Heart left ventricle (tissue), 16 donors: ENCODE measurements around the gene GJB5. TPM values are rescaled to one million over a fixed set of nuclear protein-coding genes. Genes with fewer than 3 reads are reported as not detected.

Experiments used
- ATAC-seq, 4 donors: fragments of 200-7000 bp; cut with Tn5 transposase; one replicate each; pipeline ENCODE4 v1.9.1; 2020 to 2022; ENCODE audit warnings: moderate library complexity in 4 of 4, mild to moderate bottlenecking in 3 of 4, moderate number of reproducible peaks in 1 of 4
- DNase-seq, 5 donors: peaks; one replicate each; pipeline ENCODE4 v3.0.0-alpha.2; 2020
- H3K27ac ChIP-seq, 12 donors: fragments of 200-600 bp; sonication (generic) in 4 of 12; one replicate each; pipeline versions ENCODE4 v1.5.0 to v1.8.0; 2016 to 2022; ENCODE audit warnings: mild to moderate bottlenecking in 2 of 12
- H3K27me3 ChIP-seq, 9 donors: fragments of 200-600 bp; sonication (generic) in 2 of 9; one replicate each; pipeline versions ENCODE4 v1.5.1 to v1.8.0; 2016 to 2022; ENCODE audit warnings: mild to moderate bottlenecking in 3 of 9
- H3K36me3 ChIP-seq, 9 donors: fragments of 200-600 bp; sonication (generic) in 2 of 9; one replicate each; pipeline versions ENCODE4 v1.5.0 to v1.8.0; 2018 to 2022; ENCODE audit warnings: mild to moderate bottlenecking in 2 of 9
- H3K4me1 ChIP-seq, 12 donors: fragments of 200-600 bp; sonication (generic) in 4 of 12; one replicate each; pipeline versions ENCODE4 v1.5.0 to v1.8.0; 2016 to 2022; ENCODE audit warnings: mild to moderate bottlenecking in 3 of 12
- H3K4me3 ChIP-seq, 12 donors: fragments of 200-600 bp; sonication (generic) in 4 of 12; one replicate each; pipeline versions ENCODE4 v1.5.0 to v1.8.0; 2017 to 2022; ENCODE audit warnings: mild to moderate bottlenecking in 9 of 12, moderate library complexity in 4 of 12
- H3K9me3 ChIP-seq, 12 donors: fragments of 200-600 bp; sonication (generic) in 4 of 12; one replicate each; pipeline versions ENCODE4 v1.5.0 to v1.8.0; 2016 to 2022; ENCODE audit warnings: mild to moderate bottlenecking in 1 of 12
- CTCF ChIP-seq, 12 donors: fragments of 200-600 bp; sonication (generic) in 4 of 12; IDR thresholded peaks; one replicate each; pipeline versions ENCODE4 v1.5.0 to v1.8.0; 2018 to 2022; ENCODE audit warnings: antibody characterized with exemption in 12 of 12, mild to moderate bottlenecking in 5 of 12
- POLR2A ChIP-seq, 2 donors: fragments of 450-650 bp; IDR thresholded peaks; one replicate each; pipeline ENCODE4 v1.6.1; 2017; ENCODE audit warnings: antibody characterized with exemption in 2 of 2, mild to moderate bottlenecking in 2 of 2, moderate library complexity in 2 of 2
- WGBS, 4 donors: extraction: QIAGEN DNeasy Blood & Tissue Kit in 2 of 4; methylation state at CpG; one replicate each; pipeline versions ENCODE4 v1.1.5 to v1.1.7; 2013 to 2018; 5-methylcytosine and 5-hydroxymethylcytosine counted together
- intact Hi-C, 10 donors: fragments of 100-400 bp; cut with DNase I; formaldehyde crosslinking; loops; one replicate each; pipeline versions ENCODE4 v1.11.1 to v1.14.2; 2022
- polyA plus RNA-seq, 2 donors: library from polyadenylated mRNA; stranded (reverse); fragments of 200-250 nt; gene quantifications; one replicate each; pipeline ENCODE4 v1.2.3, GENCODE V29; 2013
- total RNA-seq, 9 donors: library from RNA; depleted of rRNA in 2 of 9; stranded (reverse); fragments of >200 nt in 2 of 9; fragmentation: NEBNext Ultra II Directional in 3 of 9; extraction: Animal tissue kit (Norgen Biotek cat#: 25700) in 3 of 9; gene quantifications; one replicate each; pipeline versions ENCODE4 v1.1.0 to v1.2.4, GENCODE V29; 2016 to 2023
- donor health status: ischemic (EF 13 %, LVEDD 7.1; RV severe dilation, severe dysfunction).
- donor health status: healthy with polysubstance abuse.
- donor health status: DM: no; HTN: yes; CAD: no.
- donor health status: DM: no; HTN: no; CAD: no.
- donor health status: ischemic (EF 25% LVEDD 6.9; RV normal size, moderate dysfunction).
- donor health status: ischemic (EF 25% LVEDD 5.7; RV mildly dilated, moderate dysfunction).
- donor health status: healthy.
- donor health status: DM: yes; HTN: yes; CAD: no.
- donor health status: ischemic (EF 35%, LVEDD 5.7; RV mildly dilated, moderate dysfunction).
- donor health status: nonischemic (EF 11% LVEDD 7.7; RV severe dilation, severe dysfunction).
- donor health status: DM: yes; HTN: yes; CAD: no.
- donor health status: PGD.
- donor health status: ischemic (EF 29% LVEDD 5.4; RV normal size, mild dysfunction).
- donor health status: nonischemic (EF 23%, LVEDD 6.1; RV moderate dilation, normal function).

GJB5 gene
- total and polyA plus RNA-seq, 11 donors, result not detected

- Histone ChIP-seq H3K27ac (peak overlapping the region in 9 of 12 donors; percentile 78 to 96 (median 87)), H3K4me1 (peaks cover 0 to 37% (median 9%) of the 10 kb centered on the region in 12 donors), H3K36me3 (peaks cover 0 to 36% (median 13%) of the 10 kb centered on the region in 9 donors), H3K27me3 (peaks cover 0 to 7% (median 0%) of the 10 kb centered on the region in 9 donors), H3K9me3 (no peaks in the 10 kb centered on the region), H3K4me3 (peak overlapping the region; percentile 45 to 90 (median 66))
- ATAC-seq (no peak), DNase-seq (no peak)
- TF ChIP-seq POLR2A (IDR thresholded peaks at IDR 0.05) (no peak), CTCF (IDR thresholded peaks at IDR 0.05) (no peak)
- WGBS, 4 donors, result 80 to 91% (median 88%) methylated on average over 12 of the region's 12 CpGs
- intact Hi-C loops, result loop anchor here in 2 of 10 donors (5.0 kb wide), 2 partner anchors 38 to 43 kb away; no protein-coding TSS in a partner anchor
These were observed 39.9 kb downstream of the GJB5 start for GRCh38 chr1:34794790-34795180.

DNA sequence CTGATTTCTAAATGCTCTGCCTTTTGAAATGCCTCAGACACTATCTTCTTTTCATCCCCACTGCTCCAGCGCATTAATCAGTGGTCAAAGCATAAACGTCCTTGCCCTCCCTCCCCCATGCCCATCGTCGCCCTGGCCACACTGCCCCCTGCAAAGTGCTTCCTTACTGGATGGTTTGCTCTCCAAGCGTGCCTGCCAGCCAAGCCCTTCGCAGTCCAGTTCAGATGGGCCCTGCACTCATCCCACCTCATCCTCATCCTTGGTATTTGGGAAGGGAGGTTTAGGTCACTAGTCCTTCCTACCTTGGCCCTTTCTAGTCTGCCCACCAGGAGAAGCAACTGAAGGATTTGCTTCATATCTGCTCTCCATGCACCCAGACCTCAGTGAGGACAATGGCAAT lies 41.1 kb downstream of the GJB5 start:
- H3K4me3 ChIP-seq, result peak overlapping the region; percentile 45 to 90 (median 66)
- ATAC-seq (no peak), DNase-seq (no peak)
- WGBS, 4 donors, result 62 to 74% (median 71%) methylated on average over 6 of the region's 6 CpGs
- intact Hi-C loops, result loop anchor here in 2 of 10 donors (5.0 kb wide), 2 partner anchors 36 to 41 kb away; no protein-coding TSS in a partner anchor
- peaks cover 0 to 36% (median 13%) of the 10 kb centered on the region in 9 donors for H3K36me3 ChIP-seq
- TF ChIP-seq CTCF (IDR thresholded peaks at IDR 0.05) (no peak), POLR2A (IDR thresholded peaks at IDR 0.05) (no peak)
- H3K4me1 ChIP-seq, result peaks cover 0 to 33% (median 9%) of the 10 kb centered on the region in 12 donors
- peaks cover 0 to 7% (median 0%) of the 10 kb centered on the region in 9 donors for H3K27me3 ChIP-seq
- H3K9me3 ChIP-seq, result no peaks in the 10 kb centered on the region
- H3K27ac ChIP-seq, result peak overlapping the region in 8 of 12 donors; percentile 34 to 96 (median 86)

GRCh38 chr1:34796990-34797389 lies 42.1 kb downstream of the GJB5 start:
- Histone ChIP-seq H3K36me3 (peaks cover 0 to 36% (median 13%) of the 10 kb centered on the region in 9 donors), H3K4me3 (peak overlapping the region in 11 of 12 donors; percentile 45 to 90 (median 67)), H3K9me3 (no peaks in the 10 kb centered on the region), H3K27ac (peak overlapping the region in 10 of 12 donors; percentile 9 to 96 (median 80)), H3K4me1 (peaks cover 0 to 29% (median 7%) of the 10 kb centered on the region in 12 donors), H3K27me3 (peaks cover 0 to 7% (median 0%) of the 10 kb centered on the region in 9 donors)
- DNase-seq, result no peak
- ATAC-seq, result no peak
- intact Hi-C loops, result loop anchor here in 2 of 10 donors (5.0 kb wide), 2 partner anchors 35 to 40 kb away; no protein-coding TSS in a partner anchor
- TF ChIP-seq CTCF (IDR thresholded peaks at IDR 0.05) (no peak), POLR2A (IDR thresholded peaks at IDR 0.05) (no peak)
- WGBS, 4 donors, result 78 to 87% (median 82%) methylated on average over 5 to 6 of the region's 6 CpGs

DNA sequence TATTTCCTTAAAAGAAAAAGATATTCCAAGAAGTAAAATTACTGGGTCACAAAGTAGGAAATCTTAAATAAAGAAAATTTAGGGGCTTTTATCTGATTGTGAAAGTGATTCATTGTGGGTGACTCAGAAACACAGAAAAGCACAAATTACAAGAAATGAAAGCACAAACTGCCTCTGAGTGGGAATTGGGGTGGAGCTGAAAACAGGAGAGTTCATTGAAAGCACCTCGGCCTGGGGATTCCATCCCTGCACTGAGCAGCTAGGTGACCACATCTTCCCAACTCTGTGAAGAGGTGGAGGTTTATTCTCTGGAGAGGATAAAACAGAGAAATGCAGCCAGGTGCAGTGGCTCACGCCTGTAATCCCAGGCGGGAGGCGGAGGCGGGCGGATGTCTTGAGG lies 45.4 kb downstream of the GJB5 start:
- ATAC-seq, result no peak
- intact Hi-C loops, result no loop called here
- H3K27me3 ChIP-seq, result no peaks in the 10 kb centered on the region
- no peak for DNase-seq
- 74 to 95% (median 84%) methylated on average over 6 of the region's 6 CpGs for WGBS, 4 donors
- peaks cover 0 to 14% (median 0%) of the 10 kb centered on the region in 12 donors for H3K9me3 ChIP-seq
- peaks cover 0 to 25% (median 4%) of the 10 kb centered on the region in 12 donors for H3K4me1 ChIP-seq
- H3K27ac ChIP-seq, result peak overlapping the region in 1 of 12 donors; percentile 83
- peaks cover 0 to 26% (median 4%) of the 10 kb centered on the region in 9 donors for H3K36me3 ChIP-seq
- TF ChIP-seq CTCF (IDR thresholded peaks at IDR 0.05), result no peak
- no peak for TF ChIP-seq POLR2A (IDR thresholded peaks at IDR 0.05)
- no peak overlapping the region for H3K4me3 ChIP-seq
